GM21447 (cell line): Measurements from ENCODE around the gene SHISA9.

Experiments
- ATAC-seq: cut with Tn5 transposase; IDR thresholded peaks from one replicate; pipeline ENCODE4 v1.9.1; 2021; ENCODE audit not compliant: unreplicated experiment

The SHISA9 gene

GRCh38 chr16:13012601-13013000 is 111.2 kb downstream of the SHISA9 start:
- ATAC-seq = no peak

DNA sequence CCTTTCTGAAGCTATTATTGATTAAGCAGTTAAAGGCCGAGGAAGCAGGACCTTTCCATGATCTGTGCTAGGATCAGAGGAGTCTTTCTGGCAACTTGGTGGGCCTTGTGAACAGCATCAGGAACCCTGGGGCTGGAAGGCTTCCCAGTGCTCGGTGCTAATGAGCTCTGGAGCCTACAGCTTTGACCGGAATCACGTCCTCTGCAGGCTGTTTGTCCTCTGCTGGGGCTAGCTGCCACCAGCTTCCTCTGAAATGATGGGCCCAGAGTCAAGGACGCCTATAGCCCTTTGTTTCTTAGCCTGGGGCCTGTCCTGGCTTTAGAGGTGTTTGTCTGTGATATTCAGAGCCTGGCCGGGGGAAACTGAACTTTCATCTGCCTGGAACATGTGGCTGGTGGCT is 111.6 kb downstream of the SHISA9 start:
- ATAC-seq = no peak

DNA sequence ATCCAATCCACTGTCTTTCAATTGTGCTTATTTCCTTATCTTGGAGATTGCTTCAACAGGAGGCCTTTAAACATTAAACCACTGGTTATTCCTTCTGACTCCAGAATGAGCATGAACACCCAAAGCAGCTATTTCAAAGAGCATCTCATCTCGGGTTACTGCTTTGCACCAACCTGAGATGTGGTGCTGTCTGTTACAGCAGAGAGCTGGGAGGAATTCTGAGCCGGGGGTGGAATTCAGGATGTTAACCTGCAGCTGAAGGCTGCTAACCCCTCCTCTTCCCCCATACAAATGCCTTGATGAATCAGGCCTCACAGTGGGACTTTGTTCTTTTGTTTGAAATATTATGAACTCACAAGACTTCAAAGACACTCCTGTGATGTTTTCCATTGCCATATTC is 113.1 kb downstream of the SHISA9 start:
- no peak for ATAC-seq

- ATAC-seq = no peak
Observed at GRCh38 chr16:13018026-13018425, 116.6 kb downstream of the SHISA9 start.

DNA sequence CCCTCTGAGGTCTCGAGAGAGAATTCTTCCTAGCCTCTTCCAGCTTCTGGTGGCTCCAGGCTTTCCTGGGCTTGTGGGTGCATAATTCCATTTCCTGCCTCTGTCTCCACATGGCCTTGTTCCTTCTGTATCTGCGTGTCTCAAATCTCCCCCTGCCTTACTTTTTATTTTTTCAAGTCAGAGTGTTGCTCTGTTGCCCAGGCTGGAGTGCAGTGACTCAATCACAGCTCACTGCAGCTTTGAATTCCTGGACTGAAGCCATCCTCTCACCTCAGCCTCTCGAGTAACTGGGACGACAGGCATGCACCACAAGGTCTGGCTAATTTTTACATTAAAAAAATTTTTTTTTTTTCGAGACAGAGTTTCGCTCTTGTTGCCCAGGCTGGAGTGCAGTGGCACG is 120.6 kb downstream of the SHISA9 start:
- ATAC-seq = no peak

GRCh38 chr16:13029786-13030185 is 128.4 kb downstream of the SHISA9 start:
- no peak for ATAC-seq

GRCh38 chr16:13030769-13031168 is 129.4 kb downstream of the SHISA9 start:
- ATAC-seq = no peak

- no peak for ATAC-seq
Observed at GRCh38 chr16:13032911-13033310, 131.5 kb downstream of the SHISA9 start.

- ATAC-seq = no peak
Observed at GRCh38 chr16:13036600-13036999, 135.2 kb downstream of the SHISA9 start.

DNA sequence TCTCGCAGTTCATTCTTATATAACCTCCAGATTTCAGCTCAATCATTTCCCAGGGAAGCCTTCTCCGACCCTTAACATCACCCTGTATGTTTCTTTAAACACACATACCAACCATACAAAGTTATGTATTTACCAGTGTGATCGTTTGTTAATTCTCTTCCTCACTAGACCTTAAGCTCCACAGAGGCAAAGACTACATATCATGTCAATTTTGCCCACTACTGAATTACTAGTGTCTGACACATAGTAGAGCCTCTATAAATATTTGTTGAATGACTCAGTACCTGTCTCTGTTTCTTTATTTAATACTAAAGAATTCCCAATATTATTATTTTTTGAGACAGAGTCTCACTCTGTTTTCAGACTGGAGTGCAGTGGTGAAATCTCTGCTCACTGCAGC is 137.2 kb downstream of the SHISA9 start:
- no peak for ATAC-seq

- no peak for ATAC-seq
Observed at GRCh38 chr16:13039526-13039925, 138.1 kb downstream of the SHISA9 start.

DNA sequence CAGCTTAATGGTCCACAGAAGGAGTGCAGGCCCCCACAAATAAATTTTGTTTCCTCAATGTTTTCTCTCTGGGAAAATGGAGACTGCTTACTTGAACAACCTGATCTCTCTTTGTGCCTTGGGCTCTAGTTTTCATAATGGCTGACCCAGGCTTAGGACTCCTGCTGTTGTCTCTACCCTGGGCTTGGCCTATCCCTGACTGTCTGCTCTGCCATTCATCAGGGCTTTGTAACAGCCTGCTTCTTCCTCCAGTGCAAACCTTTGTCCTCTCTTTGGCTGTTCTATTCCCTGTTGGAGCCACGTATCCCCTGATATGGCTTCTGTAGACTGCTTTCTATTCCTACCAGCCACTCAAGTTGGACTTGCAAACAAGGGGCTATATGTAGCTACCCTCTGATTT is 139.8 kb downstream of the SHISA9 start:
- ATAC-seq = no peak

DNA sequence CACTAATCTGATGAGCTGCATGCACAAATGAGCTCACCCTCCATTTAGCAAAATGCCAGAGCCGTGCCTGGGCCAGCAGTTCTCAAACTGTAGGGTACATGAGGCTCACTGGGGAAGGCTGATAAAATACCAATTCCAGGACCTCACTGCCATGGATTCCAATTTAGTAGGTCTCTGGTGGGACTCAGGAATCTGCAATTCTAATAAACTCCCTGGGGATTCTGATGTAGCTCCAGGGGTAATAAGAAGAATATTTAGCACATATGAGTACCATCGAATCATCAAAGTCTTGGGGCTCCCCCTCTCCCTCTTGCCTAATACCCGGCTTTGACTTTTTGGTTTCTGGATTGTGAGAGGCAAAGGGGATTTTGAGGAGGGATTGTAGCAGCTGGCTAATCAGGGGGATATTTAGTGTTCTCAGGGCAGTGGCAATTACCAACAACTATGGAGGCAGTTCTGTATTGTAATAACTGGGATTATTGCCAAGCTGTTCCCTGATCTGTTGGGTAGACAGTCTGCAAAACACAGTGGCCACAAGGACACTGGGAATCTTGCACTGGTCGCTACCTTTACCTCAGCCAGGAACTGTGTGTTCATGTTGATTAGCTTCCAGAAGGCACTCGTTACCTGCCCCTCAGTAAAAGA is 140.4 kb downstream of the SHISA9 start:
- no peak for ATAC-seq

- ATAC-seq = no peak
Observed at GRCh38 chr16:13042291-13042685, 140.9 kb downstream of the SHISA9 start.

- ATAC-seq = no peak
Observed at GRCh38 chr16:13046061-13046821, 144.8 kb downstream of the SHISA9 start.

DNA sequence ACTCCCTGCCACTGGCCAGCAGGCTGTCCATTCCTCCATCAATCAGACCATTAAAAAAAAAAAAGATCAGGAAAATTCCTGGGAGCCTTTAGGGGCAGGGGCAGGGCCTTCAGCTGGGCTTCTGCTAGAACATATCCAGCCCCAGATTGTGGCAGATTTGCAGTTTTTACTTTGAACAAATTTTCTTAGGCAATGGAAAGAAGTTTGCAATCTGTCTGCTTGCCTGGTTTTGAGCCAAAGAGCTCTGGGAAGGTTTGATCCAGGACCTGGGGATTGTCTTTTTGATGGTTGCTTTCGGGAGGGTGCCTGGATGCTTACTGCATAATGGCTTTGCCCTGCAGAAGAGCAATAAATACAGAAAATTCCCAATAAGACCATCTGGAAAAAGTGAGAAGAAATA is 145.9 kb downstream of the SHISA9 start:
- no peak for ATAC-seq

DNA sequence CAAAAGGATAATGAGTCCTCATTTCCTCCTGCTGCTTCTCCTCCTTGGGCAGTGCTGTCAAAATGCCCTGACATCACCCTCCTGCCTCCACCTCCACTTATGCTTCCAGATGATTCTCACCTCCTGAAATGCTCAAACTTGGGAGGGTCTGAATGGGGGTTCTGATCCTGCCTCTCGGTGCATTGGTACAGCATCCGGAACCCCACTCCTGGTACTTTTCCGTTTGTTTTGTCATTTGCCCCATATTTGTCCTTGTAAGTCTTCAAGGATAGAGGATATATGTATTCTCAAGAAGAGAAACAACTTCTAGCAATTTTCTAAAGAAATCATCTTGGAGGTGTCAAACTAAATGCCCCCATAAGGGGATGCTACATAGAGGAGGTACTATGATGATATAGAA is 148.3 kb downstream of the SHISA9 start:
- no peak for ATAC-seq

DNA sequence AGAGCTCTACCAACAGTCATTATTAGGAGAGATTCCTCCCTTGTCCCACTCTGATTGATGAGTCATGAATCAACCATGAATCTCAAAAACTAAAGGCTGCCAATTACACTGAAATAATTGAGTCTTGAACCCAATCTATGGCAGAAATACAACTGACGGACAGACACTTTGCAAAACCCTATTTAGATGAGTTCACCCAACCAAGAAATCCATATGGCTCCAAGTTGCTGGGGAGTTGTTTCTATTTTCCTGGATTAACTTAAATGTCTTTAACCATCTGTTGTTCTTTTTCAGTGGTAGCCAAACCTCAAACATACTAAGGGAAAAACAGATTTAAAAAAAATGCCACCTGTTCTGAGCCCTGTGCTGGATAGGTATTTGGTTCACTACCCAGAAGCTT is 151.0 kb downstream of the SHISA9 start:
- no peak for ATAC-seq

DNA sequence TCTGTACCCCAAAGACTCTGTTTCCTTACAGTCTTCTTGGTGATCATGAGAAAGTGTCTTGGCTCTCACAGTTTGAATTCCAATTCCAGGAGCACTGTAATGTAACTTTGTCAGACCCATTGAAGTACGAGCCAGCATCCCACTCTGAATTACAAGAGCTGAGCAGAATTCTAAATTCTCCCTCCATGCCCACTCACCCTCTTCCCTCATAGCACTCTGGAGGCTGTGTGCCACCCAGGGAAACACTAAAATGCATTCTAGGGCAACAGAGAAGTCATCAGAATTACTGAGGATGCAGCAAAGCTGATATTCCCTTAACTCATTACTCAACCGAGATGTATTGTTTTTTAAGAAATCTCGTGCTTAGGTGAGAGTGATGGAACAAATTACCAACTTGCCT is 154.1 kb downstream of the SHISA9 start:
- ATAC-seq = no peak

- ATAC-seq = no peak
Observed at GRCh38 chr16:13056607-13057006, 155.2 kb downstream of the SHISA9 start.

- no peak for ATAC-seq
Observed at GRCh38 chr16:13060932-13061331, 159.5 kb downstream of the SHISA9 start.

GRCh38 chr16:13061691-13062090 is 160.3 kb downstream of the SHISA9 start:
- no peak for ATAC-seq

DNA sequence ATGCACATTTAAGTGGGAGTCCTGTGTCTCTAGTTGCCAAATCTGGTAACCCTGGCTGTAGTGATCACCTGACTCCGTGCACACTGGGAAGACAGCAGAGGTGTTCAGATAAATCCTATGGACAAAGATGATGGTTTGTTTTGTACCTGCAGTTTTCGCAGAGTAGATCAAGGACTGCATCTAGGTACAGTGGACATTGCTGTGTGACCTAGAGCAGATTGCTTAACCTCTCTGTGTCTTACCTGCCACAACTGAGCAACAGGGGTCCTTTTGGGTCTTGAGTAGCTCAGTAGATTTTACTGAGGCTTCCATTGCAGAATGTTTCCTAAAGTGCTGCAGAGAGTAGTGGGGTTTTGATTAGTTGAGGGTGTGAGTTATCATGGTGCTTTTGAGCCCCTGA is 160.8 kb downstream of the SHISA9 start:
- no peak for ATAC-seq
